Measurements from ENCODE around the gene XBP1.

XBP1 gene

GRCh38 chr22:28821452-28821851, 21.1 kb upstream of the XBP1 start:
- no peak for TF ChIP-seq CTCF (IDR thresholded peaks at IDR 0.05; ENCODE audit: low read depth, low read length)

GRCh38 chr22:28820885-28821284, 20.5 kb upstream of the XBP1 start:
- DNase-seq: no peak
- Histone ChIP-seq H3K4me3 (ENCODE audit: low read depth, low read length) (no peak overlapping the region), H3K9me3 (ENCODE audit: severe bottlenecking) (no peaks in the 10 kb centered on the region), H3K36me3 (no peaks in the 10 kb centered on the region), H3K27ac (no peak overlapping the region), H3K27me3 (ENCODE audit: insufficient read depth, low read depth, severe bottlenecking) (no peaks in the 10 kb centered on the region)
- no peak for TF ChIP-seq CTCF (IDR thresholded peaks at IDR 0.05; ENCODE audit: low read depth, low read length)

More at GRCh38 chr22:28821452-28821851, 21.1 kb upstream of the XBP1 start:
- Histone ChIP-seq H3K9me3 (ENCODE audit: severe bottlenecking) (no peaks in the 10 kb centered on the region), H3K36me3 (no peaks in the 10 kb centered on the region), H3K27ac (no peak overlapping the region), H3K27me3 (ENCODE audit: insufficient read depth, low read depth, severe bottlenecking) (no peaks in the 10 kb centered on the region), H3K4me3 (ENCODE audit: low read depth, low read length) (no peak overlapping the region)
- no peak for DNase-seq

- Histone ChIP-seq H3K4me3 (ENCODE audit: low read depth, low read length) (no peak overlapping the region), H3K9me3 (ENCODE audit: severe bottlenecking) (no peaks in the 10 kb centered on the region), H3K27me3 (ENCODE audit: insufficient read depth, low read depth, severe bottlenecking) (no peaks in the 10 kb centered on the region), H3K36me3 (no peaks in the 10 kb centered on the region), H3K27ac (no peak overlapping the region)
- DNase-seq: no peak
- TF ChIP-seq CTCF (IDR thresholded peaks at IDR 0.05; ENCODE audit: low read depth, low read length): no peak
These were observed 19.1 kb upstream of the XBP1 start for GRCh38 chr22:28819253-28820096.

- no peak overlapping the region for H3K27ac ChIP-seq
- H3K36me3 ChIP-seq: no peaks in the 10 kb centered on the region
- TF ChIP-seq CTCF (IDR thresholded peaks at IDR 0.05; ENCODE audit: low read depth, low read length): no peak
- no peaks in the 10 kb centered on the region for H3K9me3 ChIP-seq (ENCODE audit: severe bottlenecking)
- no peak overlapping the region for H3K4me3 ChIP-seq (ENCODE audit: low read depth, low read length)
- no peak for DNase-seq
- H3K27me3 ChIP-seq (ENCODE audit: insufficient read depth, low read depth, severe bottlenecking): no peaks in the 10 kb centered on the region
These were observed 17.8 kb upstream of the XBP1 start for GRCh38 chr22:28817919-28818859.

- Histone ChIP-seq H3K9me3 (ENCODE audit: severe bottlenecking) (no peaks in the 10 kb centered on the region), H3K36me3 (no peaks in the 10 kb centered on the region), H3K27me3 (ENCODE audit: insufficient read depth, low read depth, severe bottlenecking) (no peaks in the 10 kb centered on the region), H3K27ac (no peak overlapping the region), H3K4me3 (ENCODE audit: low read depth, low read length) (no peak overlapping the region)
- no peak for DNase-seq
- TF ChIP-seq CTCF (IDR thresholded peaks at IDR 0.05; ENCODE audit: low read depth, low read length): no peak
These were observed 16.7 kb upstream of the XBP1 start for GRCh38 chr22:28817064-28817463.

Measured in WERI-Rb-1 (cell line).